HCT116 (cell line): ENCODE results near the gene UQCRFS1.

ENCODE experiments used
- ELF1 ChIP-seq: IDR thresholded peaks from 2 replicates; pipeline ENCODE4 v1.6.1; 2012; ENCODE audit warnings: low read depth, borderline replicate concordance
- EZH2 ChIP-seq: fragments of 200-600 bp; sonication (generic); IDR thresholded peaks from 2 replicates; pipeline ENCODE4 v1.6.1; 2017; ENCODE audit warnings: antibody characterized with exemption, mixed run types
- EZH2phosphoT487 ChIP-seq: fragments of 200-600 bp; IDR thresholded peaks from 2 replicates; pipeline ENCODE4 v1.6.1; 2018; ENCODE audit warnings: antibody characterized with exemption, borderline replicate concordance
- JUND ChIP-seq: IDR thresholded peaks from 2 replicates; pipeline ENCODE4 v1.6.1; 2012
- POLR2A ChIP-seq: IDR thresholded peaks from 2 replicates; pipeline ENCODE4 v1.7.0; 2011; ENCODE audit warnings: borderline replicate concordance; ENCODE audit not compliant: insufficient read depth, insufficient read length; ENCODE audit errors: extremely low read depth
- POLR2AphosphoS5 ChIP-seq: IDR thresholded peaks from 2 replicates; pipeline ENCODE4 v1.6.1; 2011; ENCODE audit warnings: mild to moderate bottlenecking, low read depth, low read length, moderate library complexity
- RAD21 ChIP-seq: IDR thresholded peaks from 2 replicates; pipeline ENCODE4 v1.6.1; 2012; ENCODE audit warnings: low read depth, mild to moderate bottlenecking
- SIN3A ChIP-seq: IDR thresholded peaks from 2 replicates; pipeline ENCODE4 v1.6.1; 2012; ENCODE audit warnings: low read depth
- YY1 ChIP-seq: IDR thresholded peaks from 2 replicates; pipeline ENCODE4 v1.6.1; 2011; ENCODE audit warnings: low read length, low read depth, moderate library complexity, mild to moderate bottlenecking; ENCODE audit not compliant: insufficient replicate concordance; ENCODE audit errors: extremely low read depth
- ZFX ChIP-seq: fragments of 450-650 bp; IDR thresholded peaks from 2 replicates; pipeline ENCODE4 v1.6.1; 2017
- TF ChIP-seq, protein P1 (sequence below), 3 experiments: fragments of 200-600 bp in 1 of 3; sonication (generic) in 1 of 3; IDR thresholded peaks in 2 of 3; conservative IDR thresholded peaks in 1 of 3; 2 replicates each; pipeline ENCODE4 v1.5.1; 2012 to 2017; ENCODE audit warnings: low read depth in 2 of 3, low read length in 2 of 3, antibody characterized with exemption in 1 of 3, borderline replicate concordance in 1 of 3, control low read depth in 1 of 3, mild to moderate bottlenecking in 1 of 3, mixed read lengths in 1 of 3, mixed run types in 1 of 3, moderate library complexity in 1 of 3; ENCODE audit not compliant: insufficient read depth in 1 of 3
- TF ChIP-seq, protein P2 (sequence below): IDR thresholded peaks from 2 replicates; pipeline ENCODE4 v1.6.1; 2012
- TF ChIP-seq, protein P3 (sequence below): IDR thresholded peaks from 2 replicates; pipeline ENCODE4 v1.6.1; 2012
- TF ChIP-seq, protein P4 (sequence below): IDR thresholded peaks from 2 replicates; pipeline ENCODE4 v1.6.1; 2011; ENCODE audit warnings: mild to moderate bottlenecking, low read length, moderate library complexity; ENCODE audit not compliant: insufficient replicate concordance; ENCODE audit errors: extremely low read depth

DNA sequence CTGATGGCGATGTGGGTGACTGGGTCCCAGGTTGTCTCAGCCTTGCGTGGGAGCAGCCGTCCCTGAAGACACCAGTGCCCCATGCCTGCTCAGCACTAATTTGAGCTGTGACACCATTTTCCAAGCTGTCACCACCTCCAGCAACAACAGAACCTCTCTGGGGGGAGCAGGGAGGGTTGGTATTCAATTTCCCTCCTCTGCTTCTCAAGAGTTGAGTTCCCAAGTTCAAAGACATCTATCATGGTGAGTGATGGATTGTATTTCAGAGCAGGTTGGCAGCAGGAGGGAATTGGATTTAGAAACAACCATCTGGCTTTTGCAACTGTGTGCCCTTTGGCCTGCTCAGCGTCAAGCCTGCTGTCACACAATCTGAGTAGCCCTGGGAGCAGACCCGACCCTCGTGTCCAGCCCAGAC is 46.9 kb upstream of the UQCRFS1 start:
- TF ChIP-seq POLR2A (no peak), POLR2AphosphoS5 (no peak), JUND (no peak), EZH2 (no peak), ELF1 (no peak), RAD21 (no peak), SIN3A (no peak), EZH2phosphoT487 (no peak), YY1 (no peak), ZFX (no peak)
- TF ChIP-seq, protein P1, sequence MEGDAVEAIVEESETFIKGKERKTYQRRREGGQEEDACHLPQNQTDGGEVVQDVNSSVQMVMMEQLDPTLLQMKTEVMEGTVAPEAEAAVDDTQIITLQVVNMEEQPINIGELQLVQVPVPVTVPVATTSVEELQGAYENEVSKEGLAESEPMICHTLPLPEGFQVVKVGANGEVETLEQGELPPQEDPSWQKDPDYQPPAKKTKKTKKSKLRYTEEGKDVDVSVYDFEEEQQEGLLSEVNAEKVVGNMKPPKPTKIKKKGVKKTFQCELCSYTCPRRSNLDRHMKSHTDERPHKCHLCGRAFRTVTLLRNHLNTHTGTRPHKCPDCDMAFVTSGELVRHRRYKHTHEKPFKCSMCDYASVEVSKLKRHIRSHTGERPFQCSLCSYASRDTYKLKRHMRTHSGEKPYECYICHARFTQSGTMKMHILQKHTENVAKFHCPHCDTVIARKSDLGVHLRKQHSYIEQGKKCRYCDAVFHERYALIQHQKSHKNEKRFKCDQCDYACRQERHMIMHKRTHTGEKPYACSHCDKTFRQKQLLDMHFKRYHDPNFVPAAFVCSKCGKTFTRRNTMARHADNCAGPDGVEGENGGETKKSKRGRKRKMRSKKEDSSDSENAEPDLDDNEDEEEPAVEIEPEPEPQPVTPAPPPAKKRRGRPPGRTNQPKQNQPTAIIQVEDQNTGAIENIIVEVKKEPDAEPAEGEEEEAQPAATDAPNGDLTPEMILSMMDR (IDR thresholded peaks at IDR 0.05 in 2 of 3, conservative IDR thresholded peaks at IDR 0.05 in 1 of 3; ENCODE audit: borderline replicate concordance in 1 of 3, insufficient read depth in 1 of 3, low read depth in 2 of 3, low read length in 2 of 3): no peak
- TF ChIP-seq, protein P2, sequence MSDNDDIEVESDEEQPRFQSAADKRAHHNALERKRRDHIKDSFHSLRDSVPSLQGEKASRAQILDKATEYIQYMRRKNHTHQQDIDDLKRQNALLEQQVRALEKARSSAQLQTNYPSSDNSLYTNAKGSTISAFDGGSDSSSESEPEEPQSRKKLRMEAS: no peak
- TF ChIP-seq, protein P3, sequence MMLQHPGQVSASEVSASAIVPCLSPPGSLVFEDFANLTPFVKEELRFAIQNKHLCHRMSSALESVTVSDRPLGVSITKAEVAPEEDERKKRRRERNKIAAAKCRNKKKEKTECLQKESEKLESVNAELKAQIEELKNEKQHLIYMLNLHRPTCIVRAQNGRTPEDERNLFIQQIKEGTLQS: no peak
- TF ChIP-seq, protein P4, sequence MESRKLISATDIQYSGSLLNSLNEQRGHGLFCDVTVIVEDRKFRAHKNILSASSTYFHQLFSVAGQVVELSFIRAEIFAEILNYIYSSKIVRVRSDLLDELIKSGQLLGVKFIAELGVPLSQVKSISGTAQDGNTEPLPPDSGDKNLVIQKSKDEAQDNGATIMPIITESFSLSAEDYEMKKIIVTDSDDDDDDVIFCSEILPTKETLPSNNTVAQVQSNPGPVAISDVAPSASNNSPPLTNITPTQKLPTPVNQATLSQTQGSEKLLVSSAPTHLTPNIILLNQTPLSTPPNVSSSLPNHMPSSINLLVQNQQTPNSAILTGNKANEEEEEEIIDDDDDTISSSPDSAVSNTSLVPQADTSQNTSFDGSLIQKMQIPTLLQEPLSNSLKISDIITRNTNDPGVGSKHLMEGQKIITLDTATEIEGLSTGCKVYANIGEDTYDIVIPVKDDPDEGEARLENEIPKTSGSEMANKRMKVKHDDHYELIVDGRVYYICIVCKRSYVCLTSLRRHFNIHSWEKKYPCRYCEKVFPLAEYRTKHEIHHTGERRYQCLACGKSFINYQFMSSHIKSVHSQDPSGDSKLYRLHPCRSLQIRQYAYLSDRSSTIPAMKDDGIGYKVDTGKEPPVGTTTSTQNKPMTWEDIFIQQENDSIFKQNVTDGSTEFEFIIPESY: no peak
